GM12878 (cell line): Measurements from ENCODE around the gene MAPK1.

Experiments used
- CEBPB ChIP-seq, 2 experiments: fragments of 150-350 bp in 1 of 2; IDR thresholded peaks; 2 replicates each; pipeline ENCODE4 v1.6.1; 2012 to 2014; ENCODE audit warnings: low read depth in 2 of 2, low read length in 2 of 2, borderline replicate concordance in 1 of 2, inconsistent platforms in 1 of 2
- CREB1 ChIP-seq: IDR thresholded peaks from 2 replicates; pipeline ENCODE4 v1.6.1; 2012; ENCODE audit warnings: low read depth, mild to moderate bottlenecking, inconsistent platforms
- CTCF ChIP-seq, 3 experiments: IDR thresholded peaks in 2 of 3; conservative IDR thresholded peaks in 1 of 3; 2 replicates each; pipeline ENCODE4 v1.5.1; 2011; ENCODE audit warnings: low read depth in 3 of 3, low read length in 3 of 3, mild to moderate bottlenecking in 3 of 3, control low read depth in 2 of 3, moderate library complexity in 2 of 3, inconsistent platforms in 1 of 3, mixed read lengths in 1 of 3; ENCODE audit not compliant: control insufficient read depth in 2 of 3, insufficient read depth in 1 of 3; ENCODE audit errors: extremely low read depth in 1 of 3
- ESRRA ChIP-seq: IDR thresholded peaks from 2 replicates; pipeline ENCODE4 v1.6.1; 2012; ENCODE audit warnings: mild to moderate bottlenecking, low read length, improper control_type of control experiment
- FOXM1 ChIP-seq: IDR thresholded peaks from 2 replicates; pipeline ENCODE4 v1.6.1; 2012; ENCODE audit warnings: low read depth, mild to moderate bottlenecking, inconsistent platforms, low read length, moderate library complexity
- IRF4 ChIP-seq: IDR thresholded peaks from 2 replicates; pipeline ENCODE4 v1.6.1; 2011; ENCODE audit warnings: low read depth, low read length
- JUNB ChIP-seq: IDR thresholded peaks from 2 replicates; pipeline ENCODE4 v1.6.1; 2016; ENCODE audit warnings: antibody characterized with exemption, mild to moderate bottlenecking
- POLR2A ChIP-seq: IDR thresholded peaks from 2 replicates; pipeline ENCODE4 v1.6.1; 2011; ENCODE audit warnings: low read depth, mild to moderate bottlenecking, low read length
- SIN3A ChIP-seq: IDR thresholded peaks from 2 replicates; pipeline ENCODE4 v1.6.1; 2012; ENCODE audit warnings: low read depth, low read length, improper control_type of control experiment
- SP1 ChIP-seq: IDR thresholded peaks from one replicate; pipeline ENCODE4 v1.6.1; 2011; ENCODE audit warnings: low read depth, low read length
- YY1 ChIP-seq: IDR thresholded peaks from 2 replicates; pipeline ENCODE4 v1.6.1; 2011; ENCODE audit warnings: low read depth, mild to moderate bottlenecking, low read length
- ZNF24 ChIP-seq: fragments of 450-650 bp; IDR thresholded peaks from 2 replicates; pipeline ENCODE4 v1.6.1; 2017; ENCODE audit warnings: antibody characterized with exemption, mild to moderate bottlenecking
- TF ChIP-seq, protein P1 (sequence below): IDR thresholded peaks from 2 replicates; pipeline ENCODE4 v1.6.1; 2012; ENCODE audit warnings: low read depth, low read length, improper control_type of control experiment
- TF ChIP-seq, protein P2 (sequence below): IDR thresholded peaks from 2 replicates; pipeline ENCODE4 v1.6.1; 2012; ENCODE audit warnings: mild to moderate bottlenecking, low read depth, low read length

DNA sequence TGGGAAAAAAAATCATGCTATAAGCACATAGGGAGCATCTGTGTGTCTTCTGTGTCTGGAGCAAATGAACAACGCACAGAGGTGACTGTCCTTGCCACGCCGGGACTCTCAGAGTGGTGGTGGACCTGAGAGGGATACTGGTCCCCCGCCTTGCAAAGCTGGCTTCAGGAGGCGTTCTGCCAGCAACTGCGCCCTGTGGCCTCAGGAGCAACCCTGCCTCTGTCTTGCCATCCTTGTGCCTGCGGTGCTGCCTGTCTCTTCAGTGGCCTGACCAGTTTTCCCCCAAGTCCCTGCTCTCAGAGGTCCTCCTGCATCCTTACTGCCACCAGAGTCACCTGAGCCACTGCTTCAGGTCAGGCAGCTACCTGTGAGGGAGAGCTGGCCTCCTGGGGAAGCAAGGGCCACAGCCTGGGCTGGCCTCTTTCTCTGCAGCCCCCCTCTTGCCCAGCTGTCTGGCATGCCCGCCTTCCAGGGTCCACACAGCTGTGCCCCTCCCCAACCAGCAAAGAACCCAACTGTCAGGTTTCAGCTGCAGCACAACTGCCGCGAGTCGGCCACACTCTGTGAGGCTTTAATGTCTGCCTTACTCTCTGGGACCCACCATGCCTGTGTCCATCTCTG, 101.4 kb downstream of the MAPK1 start:
- no peak for TF ChIP-seq JUNB
- TF ChIP-seq IRF4 = no peak
- no peak for TF ChIP-seq SP1
- TF ChIP-seq FOXM1 = no peak
- no peak for TF ChIP-seq CREB1
- TF ChIP-seq ZNF24 = no peak
- TF ChIP-seq, protein P1, sequence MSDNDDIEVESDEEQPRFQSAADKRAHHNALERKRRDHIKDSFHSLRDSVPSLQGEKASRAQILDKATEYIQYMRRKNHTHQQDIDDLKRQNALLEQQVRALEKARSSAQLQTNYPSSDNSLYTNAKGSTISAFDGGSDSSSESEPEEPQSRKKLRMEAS = no peak
- no peak for TF ChIP-seq SIN3A
- TF ChIP-seq ESRRA = no peak
- no peak for TF ChIP-seq POLR2A
- TF ChIP-seq YY1 = no peak
- TF ChIP-seq, protein P2, sequence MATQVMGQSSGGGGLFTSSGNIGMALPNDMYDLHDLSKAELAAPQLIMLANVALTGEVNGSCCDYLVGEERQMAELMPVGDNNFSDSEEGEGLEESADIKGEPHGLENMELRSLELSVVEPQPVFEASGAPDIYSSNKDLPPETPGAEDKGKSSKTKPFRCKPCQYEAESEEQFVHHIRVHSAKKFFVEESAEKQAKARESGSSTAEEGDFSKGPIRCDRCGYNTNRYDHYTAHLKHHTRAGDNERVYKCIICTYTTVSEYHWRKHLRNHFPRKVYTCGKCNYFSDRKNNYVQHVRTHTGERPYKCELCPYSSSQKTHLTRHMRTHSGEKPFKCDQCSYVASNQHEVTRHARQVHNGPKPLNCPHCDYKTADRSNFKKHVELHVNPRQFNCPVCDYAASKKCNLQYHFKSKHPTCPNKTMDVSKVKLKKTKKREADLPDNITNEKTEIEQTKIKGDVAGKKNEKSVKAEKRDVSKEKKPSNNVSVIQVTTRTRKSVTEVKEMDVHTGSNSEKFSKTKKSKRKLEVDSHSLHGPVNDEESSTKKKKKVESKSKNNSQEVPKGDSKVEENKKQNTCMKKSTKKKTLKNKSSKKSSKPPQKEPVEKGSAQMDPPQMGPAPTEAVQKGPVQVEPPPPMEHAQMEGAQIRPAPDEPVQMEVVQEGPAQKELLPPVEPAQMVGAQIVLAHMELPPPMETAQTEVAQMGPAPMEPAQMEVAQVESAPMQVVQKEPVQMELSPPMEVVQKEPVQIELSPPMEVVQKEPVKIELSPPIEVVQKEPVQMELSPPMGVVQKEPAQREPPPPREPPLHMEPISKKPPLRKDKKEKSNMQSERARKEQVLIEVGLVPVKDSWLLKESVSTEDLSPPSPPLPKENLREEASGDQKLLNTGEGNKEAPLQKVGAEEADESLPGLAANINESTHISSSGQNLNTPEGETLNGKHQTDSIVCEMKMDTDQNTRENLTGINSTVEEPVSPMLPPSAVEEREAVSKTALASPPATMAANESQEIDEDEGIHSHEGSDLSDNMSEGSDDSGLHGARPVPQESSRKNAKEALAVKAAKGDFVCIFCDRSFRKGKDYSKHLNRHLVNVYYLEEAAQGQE = no peak
- TF ChIP-seq CEBPB (IDR thresholded peaks at IDR 0.05; ENCODE audit: borderline replicate concordance in 1 of 2, low read depth in 2 of 2, low read length in 2 of 2) = no peak
- TF ChIP-seq CTCF (IDR thresholded peaks at IDR 0.05 in 2 of 3, conservative IDR thresholded peaks at IDR 0.05 in 1 of 3; ENCODE audit: control insufficient read depth in 2 of 3, extremely low read depth in 1 of 3, insufficient read depth in 1 of 3, low read depth in 3 of 3, low read length in 3 of 3) = no peak
